Psoas muscle (tissue), 8 donors: Measurements from ENCODE around the gene CHST7. TPM values are rescaled to one million over a fixed set of nuclear protein-coding genes. Genes with fewer than 3 reads are reported as not detected.

ENCODE experiments used
- ATAC-seq, 4 donors: fragments of 200-7000 bp; cut with Tn5 transposase; one replicate each; pipeline ENCODE4 v1.9.1; 2020; ENCODE audit warnings: moderate library complexity in 3 of 4, mild to moderate bottlenecking in 2 of 4
- DNase-seq, 2 donors: peaks; one replicate each; pipeline ENCODE4 v3.0.0-alpha.2; 2020
- H3K27ac ChIP-seq: fragments of 200-600 bp; one replicate; pipeline ENCODE4 v1.8.0; 2022
- H3K27me3 ChIP-seq, 3 donors: fragments of 200-600 bp in 1 of 3; one replicate each; pipeline versions ENCODE4 v1.6.1 to v1.8.0; 2013 to 2022; ENCODE audit warnings: low read length in 2 of 3, mild to moderate bottlenecking in 2 of 3, moderate library complexity in 1 of 3; ENCODE audit not compliant: insufficient read depth in 3 of 3
- H3K36me3 ChIP-seq, 2 donors: fragments of 200-600 bp in 1 of 2; one replicate each; pipeline versions ENCODE4 v1.6.1 to v1.8.0; 2013 to 2022; ENCODE audit warnings: low read depth in 1 of 2, mild to moderate bottlenecking in 1 of 2, moderate library complexity in 1 of 2; ENCODE audit not compliant: insufficient read depth in 1 of 2
- H3K4me1 ChIP-seq: fragments of 200-600 bp; one replicate; pipeline ENCODE4 v1.8.0; 2022
- H3K4me3 ChIP-seq: fragments of 200-600 bp; one replicate; pipeline ENCODE4 v1.8.0; 2022; ENCODE audit warnings: mild to moderate bottlenecking
- H3K9me3 ChIP-seq: fragments of 200-600 bp; one replicate; pipeline ENCODE4 v1.8.0; 2022
- CTCF ChIP-seq: fragments of 200-600 bp; IDR thresholded peaks from one replicate; pipeline ENCODE4 v1.8.0; 2022; ENCODE audit warnings: antibody characterized with exemption
- WGBS, 3 donors: extraction: QIAGEN DNeasy Blood & Tissue Kit; methylation state at CpG; one replicate each; pipeline versions ENCODE4 v1.1.6 to v1.1.7; 2013; 5-methylcytosine and 5-hydroxymethylcytosine counted together
- intact Hi-C, 2 donors: fragments of 100-400 bp; cut with DNase I; formaldehyde crosslinking; loops; one replicate each; pipeline versions ENCODE4 v1.11.0 to v1.14.2; 2022
- polyA plus RNA-seq, 3 donors: library from polyadenylated mRNA; stranded (reverse); fragments of 200-250 nt; gene quantifications; one replicate each; pipeline ENCODE4 v1.2.3, GENCODE V29; 2013
- total RNA-seq, 4 donors: library from RNA; stranded (reverse); fragmentation: NEBNext Ultra II Directional in 2 of 4; extraction: Animal tissue kit (Norgen Biotek cat#: 25700) in 2 of 4; gene quantifications; one replicate each; pipeline versions ENCODE4 v1.2.1 to v1.2.4, GENCODE V29; 2021 to 2023
- donor health status: healthy with polysubstance abuse.
- donor health status: DM: no; HTN: no; CAD: no; lungs with moderate emphysema.
- donor health status: Bipolar disorder and iron deficiency.
- donor health status: healthy.
- donor health status: DM: yes; HTN: yes; CAD: no.
- donor health status: DM: no; HTN: no; CAD: no.
- donor health status: DM: no; HTN: no; CAD: no.
- donor health status: DM: yes; HTN: yes; CAD: no.

The CHST7 gene
- total and polyA plus RNA-seq, 7 donors = 1.6 to 9.9 (median 2.1) TPM

GRCh38 chrX:46553935-46554334, 19.6 kb upstream of the CHST7 start:
- Histone ChIP-seq H3K27ac (no peak overlapping the region), H3K9me3 (no peaks in the 10 kb centered on the region), H3K27me3 (no peaks in the 10 kb centered on the region), H3K4me1 (no peaks in the 10 kb centered on the region), H3K4me3 (no peak overlapping the region), H3K36me3 (no peaks in the 10 kb centered on the region)
- intact Hi-C loops = no loop called here
- WGBS, 3 donors = 81 to 95% (median 92%) methylated on average over 5 of the region's 5 CpGs
- DNase-seq = no peak
- ATAC-seq = no peak
- TF ChIP-seq CTCF = no peak

GRCh38 chrX:46554942-46555341, 18.6 kb upstream of the CHST7 start:
- 32 to 41% (median 40%) methylated on average over 2 of the region's 2 CpGs for WGBS, 3 donors
- TF ChIP-seq CTCF = peak; percentile 22
- intact Hi-C loops = loop anchor here in 1 of 2 donors (5.0 kb wide), 1 partner anchor 132 kb away; no protein-coding TSS in a partner anchor
- H3K27me3 ChIP-seq = no peaks in the 10 kb centered on the region
- ATAC-seq = no peak
- H3K4me3 ChIP-seq = no peak overlapping the region
- no peaks in the 10 kb centered on the region for H3K9me3 ChIP-seq
- no peaks in the 10 kb centered on the region for H3K36me3 ChIP-seq
- H3K4me1 ChIP-seq = no peaks in the 10 kb centered on the region
- DNase-seq = no peak
- no peak overlapping the region for H3K27ac ChIP-seq

GRCh38 chrX:46559062-46559461, 14.5 kb upstream of the CHST7 start:
- Histone ChIP-seq H3K36me3 (no peaks in the 10 kb centered on the region), H3K27me3 (no peaks in the 10 kb centered on the region), H3K9me3 (no peaks in the 10 kb centered on the region), H3K27ac (no peak overlapping the region), H3K4me3 (no peak overlapping the region), H3K4me1 (no peaks in the 10 kb centered on the region)
- intact Hi-C loops = loop anchor here in 1 of 2 donors (5.0 kb wide), 1 partner anchor 128 kb away; no protein-coding TSS in a partner anchor
- DNase-seq = no peak
- 55 to 64% (median 61%) methylated on average over 3 of the region's 3 CpGs for WGBS, 3 donors
- no peak for TF ChIP-seq CTCF
- ATAC-seq = no peak

GRCh38 chrX:46561824-46562657, 11.5 kb upstream of the CHST7 start:
- ATAC-seq (no peak), DNase-seq (no peak)
- H3K36me3 ChIP-seq = no peaks in the 10 kb centered on the region
- no peak overlapping the region for H3K27ac ChIP-seq
- intact Hi-C loops = no loop called here
- no peaks in the 10 kb centered on the region for H3K4me1 ChIP-seq
- no peaks in the 10 kb centered on the region for H3K9me3 ChIP-seq
- no peak overlapping the region for H3K4me3 ChIP-seq
- TF ChIP-seq CTCF = no peak
- WGBS, 3 donors = 71 to 79% (median 72%) methylated on average over 6 of the region's 6 CpGs
- no peaks in the 10 kb centered on the region for H3K27me3 ChIP-seq
